Body of pancreas (tissue), 4 donors: ENCODE results near the gene SLC7A6OS. TPM values are rescaled to one million over a fixed set of nuclear protein-coding genes. Genes with fewer than 3 reads are reported as not detected.

Experiments used
- ATAC-seq: fragments of 150-250 bp; one replicate; pipeline ENCODE4 v1.9.1; 2016
- DNase-seq, 4 donors: peaks; one replicate each; pipeline ENCODE4 v3.0.0-alpha.2; 2019
- H3K27ac ChIP-seq, 4 donors: fragments of 200-600 bp; sonication (generic); 1 replicate in 3 of 4; 2 replicates in 1 of 4; pipeline versions ENCODE4 v1.5.1 to v1.6.1; 2016 to 2019; ENCODE audit warnings: mild to moderate bottlenecking in 1 of 4, mixed read lengths in 1 of 4, moderate library complexity in 1 of 4
- H3K27me3 ChIP-seq, 2 donors: fragments of 200-600 bp; sonication (generic); one replicate each; pipeline ENCODE4 v1.6.0; 2016; ENCODE audit warnings: mild to moderate bottlenecking in 1 of 2
- H3K36me3 ChIP-seq, 2 donors: fragments of 200-600 bp; sonication (generic); replicated peaks in 1 of 2; 2 replicates each; pipeline ENCODE4 v1.5.1; 2016; ENCODE audit warnings: low read depth in 2 of 2; ENCODE audit not compliant: insufficient read depth in 1 of 2
- H3K4me1 ChIP-seq: fragments of 200-600 bp; sonication (generic); one replicate; pipeline ENCODE4 v1.6.0; 2016
- H3K4me3 ChIP-seq, 2 donors: fragments of 200-600 bp; sonication (generic); 1 replicate in 1 of 2; 2 replicates in 1 of 2; pipeline ENCODE4 v1.5.1; 2016 to 2019
- H3K9me3 ChIP-seq, 3 donors: fragments of 200-600 bp; sonication (generic); 1 replicate in 2 of 3; 2 replicates in 1 of 3; pipeline ENCODE4 v1.5.1; 2016
- CTCF ChIP-seq, 7 experiments: fragments of 450-650 bp in 4 of 7; fragments of 200-600 bp in 3 of 7; sonication (generic) in 3 of 7; IDR thresholded peaks; one replicate each; pipeline ENCODE4 v1.5.1; 2016 to 2019; ENCODE audit warnings: antibody characterized with exemption in 7 of 7
- POLR2A ChIP-seq, 3 donors: fragments of 450-650 bp; IDR thresholded peaks; one replicate each; pipeline ENCODE4 v1.6.1; 2016; ENCODE audit warnings: antibody characterized with exemption in 3 of 3, mild to moderate bottlenecking in 2 of 3
- WGBS, 2 donors: methylation state at CpG; one replicate each; pipeline ENCODE4 v1.1.5; 2017; 5-methylcytosine and 5-hydroxymethylcytosine counted together
- intact Hi-C: fragments of 100-400 bp; cut with DNase I; formaldehyde crosslinking; loops from one replicate; pipeline ENCODE4 v1.15.1; 2023
- total RNA-seq, 2 donors: library from RNA; depleted of rRNA; stranded (reverse); fragments of >200 nt; gene quantifications; one replicate each; pipeline ENCODE4 v1.1.0, GENCODE V29; 2016

The SLC7A6OS gene
- total RNA-seq, 2 donors from 2014 or later = 13.0 to 32.3 TPM

DNA sequence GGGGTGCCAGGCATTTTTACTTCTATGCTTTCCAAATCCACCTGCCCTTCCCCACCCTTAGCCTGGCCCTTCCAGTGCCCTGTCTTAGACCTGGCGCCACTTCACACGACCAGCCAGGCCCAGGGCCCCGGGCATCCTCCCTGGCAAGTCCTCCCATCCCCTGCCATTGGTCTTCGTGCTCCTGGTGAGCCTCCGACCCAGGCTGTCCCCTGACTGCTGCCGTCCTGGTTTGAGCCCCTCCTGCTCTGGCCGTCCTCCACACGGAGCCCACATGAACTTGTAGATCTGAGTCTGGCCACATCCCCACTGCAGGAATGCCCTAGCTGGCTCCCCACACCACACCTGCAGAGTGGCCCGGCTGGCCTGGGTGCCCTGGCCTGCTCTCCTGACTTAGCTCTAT is 44.1 kb upstream of the SLC7A6OS start:
- Histone ChIP-seq H3K4me1 (no peaks in the 10 kb centered on the region), H3K27ac (no peak overlapping the region), H3K9me3 (no peaks in the 10 kb centered on the region), H3K4me3 (no peak overlapping the region), H3K27me3 (no peaks in the 10 kb centered on the region), H3K36me3 (peaks cover 0 to 14% of the 10 kb centered on the region in 2 donors)
- DNase-seq (no peak), ATAC-seq (no peak)
- TF ChIP-seq CTCF (IDR thresholded peaks at IDR 0.05) = no peak
- no peak for TF ChIP-seq POLR2A (IDR thresholded peaks at IDR 0.05)
- 90 to 97% methylated on average over 7 to 8 of the region's 9 CpGs for WGBS, 2 donors
- intact Hi-C loops = no loop called here

GRCh38 chr16:68353366-68353765 is 42.6 kb upstream of the SLC7A6OS start:
- intact Hi-C loops = no loop called here
- TF ChIP-seq POLR2A (IDR thresholded peaks at IDR 0.05) = no peak
- no peak for TF ChIP-seq CTCF (IDR thresholded peaks at IDR 0.05)
- Histone ChIP-seq H3K4me3 (no peak overlapping the region), H3K4me1 (no peaks in the 10 kb centered on the region), H3K27ac (no peak overlapping the region), H3K9me3 (no peaks in the 10 kb centered on the region), H3K27me3 (no peaks in the 10 kb centered on the region), H3K36me3 (peaks cover 0 to 14% of the 10 kb centered on the region in 2 donors)
- 85 to 97% methylated on average over 10 to 13 of the region's 13 CpGs for WGBS, 2 donors
- ATAC-seq (no peak), DNase-seq (no peak)

- no peaks in the 10 kb centered on the region for H3K4me1 ChIP-seq
Measured at GRCh38 chr16:68351991-68352431, 41.3 kb upstream of the SLC7A6OS start.

GRCh38 chr16:68351463-68351862 is 40.7 kb upstream of the SLC7A6OS start:
- Histone ChIP-seq H3K27me3 (no peaks in the 10 kb centered on the region), H3K9me3 (no peaks in the 10 kb centered on the region), H3K4me3 (no peak overlapping the region), H3K36me3 (peaks cover 0 to 7% of the 10 kb centered on the region in 2 donors), H3K4me1 (no peaks in the 10 kb centered on the region), H3K27ac (no peak overlapping the region)
- 82 to 84% methylated on average over 10 of the region's 11 CpGs for whole genome bisulfite sequencing, 2 donors
- TF ChIP-seq CTCF (IDR thresholded peaks at IDR 0.05) (no peak), POLR2A (IDR thresholded peaks at IDR 0.05) (no peak)
- ATAC-seq (no peak), DNase-seq (no peak)
- intact Hi-C loops = no loop called here

More at GRCh38 chr16:68351991-68352431, 41.3 kb upstream of the SLC7A6OS start:
- 63 to 77% methylated on average over 6 to 11 of the region's 11 CpGs for WGBS, 2 donors
- H3K9me3 ChIP-seq = no peaks in the 10 kb centered on the region
- no peak overlapping the region for H3K4me3 ChIP-seq
- no peak overlapping the region for H3K27ac ChIP-seq
- intact Hi-C loops = no loop called here
- H3K36me3 ChIP-seq = peaks cover 0 to 10% of the 10 kb centered on the region in 2 donors
- DNase-seq = peak in 2 of 4 donors; percentile 38 to 44
- no peaks in the 10 kb centered on the region for H3K27me3 ChIP-seq
- TF ChIP-seq CTCF (IDR thresholded peaks at IDR 0.05) = no peak
- TF ChIP-seq POLR2A (IDR thresholded peaks at IDR 0.05) = no peak
- ATAC-seq = peak; percentile 69

DNA sequence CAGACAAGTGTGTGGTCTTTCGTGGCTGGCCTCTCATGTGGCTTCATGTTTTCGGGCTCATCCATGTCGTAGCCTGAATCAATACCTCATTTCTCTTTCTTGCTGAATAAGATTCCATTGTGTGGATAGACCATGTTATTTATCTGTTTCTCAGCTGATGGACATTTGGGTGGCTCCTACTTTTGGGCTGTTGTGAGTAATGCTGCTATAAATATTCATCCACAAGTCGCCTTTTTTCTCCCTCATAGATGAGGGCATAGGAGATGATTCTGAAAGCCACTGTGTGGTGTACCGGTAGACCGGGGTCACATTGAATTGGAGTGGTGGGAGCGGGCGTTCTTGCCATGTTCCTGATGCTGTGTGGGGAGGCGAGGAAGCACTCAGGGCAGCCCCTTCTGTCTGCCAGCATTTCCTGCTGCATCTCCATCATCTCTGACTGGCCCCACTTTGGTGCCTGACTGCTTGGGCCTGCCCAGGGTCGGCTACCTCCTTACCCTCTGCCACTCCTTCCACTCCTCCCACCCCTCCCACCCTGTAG is 40.1 kb upstream of the SLC7A6OS start:
- H3K27me3 ChIP-seq = no peaks in the 10 kb centered on the region
- intact Hi-C loops = no loop called here
- no peaks in the 10 kb centered on the region for H3K4me1 ChIP-seq
- WGBS, 2 donors = 89 to 90% methylated on average over 9 to 10 of the region's 10 CpGs
- peaks cover 0 to 9% of the 10 kb centered on the region in 2 donors for H3K36me3 ChIP-seq
- TF ChIP-seq POLR2A (IDR thresholded peaks at IDR 0.05) (no peak), CTCF (IDR thresholded peaks at IDR 0.05) (no peak)
- H3K4me3 ChIP-seq = no peak overlapping the region
- no peak overlapping the region for H3K27ac ChIP-seq
- ATAC-seq = no peak
- H3K9me3 ChIP-seq = no peaks in the 10 kb centered on the region
- no peak for DNase-seq
